ENCODE results near the gene SPESP1. TPM values are rescaled to one million over a fixed set of nuclear protein-coding genes. Genes with fewer than 3 reads are reported as not detected.

Gene SPESP1
- total RNA-seq, 4 donors from 2014 or later = 1.1 to 6.0 (median 4.6) TPM

DNA sequence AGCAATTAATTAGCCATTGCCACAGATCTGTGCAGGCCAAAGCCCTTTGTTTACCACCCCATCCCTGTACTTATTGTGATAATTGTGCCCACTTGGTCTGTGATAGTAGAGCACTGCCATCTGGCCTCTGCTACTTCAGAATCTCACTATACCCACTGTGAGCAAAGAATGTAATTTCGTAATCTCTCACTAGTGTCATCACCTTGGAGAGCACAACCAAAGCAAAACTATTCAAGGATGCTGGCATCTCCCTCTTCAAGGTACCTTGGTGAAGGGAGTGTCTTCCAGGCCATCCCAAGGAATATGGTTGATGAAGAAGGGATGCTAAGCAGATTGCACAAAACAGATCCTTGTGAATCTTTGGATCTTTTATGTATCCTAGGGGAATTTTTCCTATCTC is 49.5 kb downstream of the SPESP1 start:
- no peak for TF ChIP-seq CTCF (IDR thresholded peaks at IDR 0.05; ENCODE audit: low read depth)

DNA sequence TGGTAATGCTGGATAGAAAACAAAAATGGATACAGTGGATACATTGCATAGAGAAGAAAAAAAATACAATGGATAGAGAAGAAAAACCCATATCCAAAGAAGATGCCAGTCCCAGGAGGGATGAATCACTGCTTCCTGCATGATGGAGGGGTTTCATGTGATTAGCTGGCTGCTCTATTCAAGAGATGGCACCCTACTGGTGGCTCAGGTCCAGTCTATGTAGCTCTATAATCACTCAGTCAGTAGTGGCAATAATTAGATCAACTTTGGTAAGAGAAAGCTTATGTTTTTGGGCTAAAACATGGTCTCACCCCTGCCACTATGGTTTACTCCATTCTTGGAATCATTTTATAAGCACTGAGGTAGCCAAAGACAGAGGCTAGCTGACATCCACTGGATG is 50.5 kb downstream of the SPESP1 start:
- no peak for TF ChIP-seq CTCF (IDR thresholded peaks at IDR 0.05; ENCODE audit: low read depth)

- no peak for TF ChIP-seq CTCF (IDR thresholded peaks at IDR 0.05; ENCODE audit: low read depth)
Measured at GRCh38 chr15:68981941-68982340, 51.6 kb downstream of the SPESP1 start.

GRCh38 chr15:68982976-68983563 is 52.7 kb downstream of the SPESP1 start:
- no peak for TF ChIP-seq CTCF (IDR thresholded peaks at IDR 0.05; ENCODE audit: low read depth)

GRCh38 chr15:68983961-68984481 is 53.7 kb downstream of the SPESP1 start:
- TF ChIP-seq CTCF (IDR thresholded peaks at IDR 0.05; ENCODE audit: low read depth) = no peak

DNA sequence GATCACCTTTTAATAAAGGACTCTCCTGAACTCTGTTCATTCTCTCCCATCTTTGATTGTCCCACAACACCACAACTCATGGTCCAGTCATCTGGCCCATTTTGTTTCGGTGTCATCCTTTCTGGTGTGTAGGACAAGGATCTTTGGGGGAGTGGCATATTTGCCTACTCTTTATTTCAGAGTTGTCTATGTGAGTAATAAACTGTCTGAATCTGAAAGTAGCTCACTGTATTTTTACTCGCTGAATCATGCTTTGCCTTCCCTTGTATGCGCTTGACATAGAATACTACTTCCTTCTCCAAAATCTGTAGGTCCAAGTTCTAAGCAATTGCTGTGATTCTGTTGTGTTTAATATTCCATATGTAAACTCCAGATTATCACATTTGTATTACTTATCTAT is 54.3 kb downstream of the SPESP1 start:
- TF ChIP-seq CTCF (IDR thresholded peaks at IDR 0.05; ENCODE audit: low read depth) = no peak

GRCh38 chr15:68985361-68985891 is 55.1 kb downstream of the SPESP1 start:
- TF ChIP-seq CTCF (IDR thresholded peaks at IDR 0.05; ENCODE audit: low read depth) = no peak

All from subcutaneous adipose tissue (tissue), 4 donors.